GM19397 (cell line): ENCODE measurements around the gene USF1.
"Not testable (repeated sequence)": the region's sequence is repeated elsewhere in the genome, so short reads cannot be mapped to it uniquely, and the experiment has no call there.

Source experiments
- ATAC-seq: cut with Tn5 transposase; IDR thresholded peaks from one replicate; pipeline ENCODE4 v1.9.1; 2021; ENCODE audit warnings: mild to moderate bottlenecking, moderate library complexity; ENCODE audit not compliant: unreplicated experiment

Gene USF1

DNA sequence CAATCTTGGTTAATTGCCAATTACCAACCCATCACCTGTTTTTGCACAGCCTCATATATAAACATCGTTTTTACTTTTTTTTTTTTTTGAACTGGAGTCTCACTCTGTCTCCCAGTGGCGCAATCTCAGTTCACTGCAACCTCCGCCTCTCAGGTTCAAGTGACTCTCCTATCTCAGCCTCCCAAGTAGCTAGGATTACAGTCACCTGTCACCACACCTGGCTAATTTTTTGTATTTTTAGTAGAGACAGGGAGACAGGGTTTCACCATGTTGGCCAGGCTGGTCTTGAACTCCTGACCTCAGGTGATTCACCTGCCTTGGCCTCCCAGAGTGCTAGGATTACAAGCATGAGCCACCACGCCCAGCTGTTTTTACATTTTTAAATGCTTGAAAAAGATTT is 53.7 kb downstream of the USF1 start:
- ATAC-seq, result not testable (repeated sequence)
